GM19023 (cell line): ENCODE measurements around the gene LMLN.
"Not testable (repeated sequence)": the region's sequence is repeated elsewhere in the genome, so short reads cannot be mapped to it uniquely, and the experiment has no call there.

Experiments
- ATAC-seq: cut with Tn5 transposase; IDR thresholded peaks from one replicate; pipeline ENCODE4 v1.9.1; 2021; ENCODE audit warnings: mild to moderate bottlenecking, moderate library complexity; ENCODE audit not compliant: unreplicated experiment

LMLN gene

DNA sequence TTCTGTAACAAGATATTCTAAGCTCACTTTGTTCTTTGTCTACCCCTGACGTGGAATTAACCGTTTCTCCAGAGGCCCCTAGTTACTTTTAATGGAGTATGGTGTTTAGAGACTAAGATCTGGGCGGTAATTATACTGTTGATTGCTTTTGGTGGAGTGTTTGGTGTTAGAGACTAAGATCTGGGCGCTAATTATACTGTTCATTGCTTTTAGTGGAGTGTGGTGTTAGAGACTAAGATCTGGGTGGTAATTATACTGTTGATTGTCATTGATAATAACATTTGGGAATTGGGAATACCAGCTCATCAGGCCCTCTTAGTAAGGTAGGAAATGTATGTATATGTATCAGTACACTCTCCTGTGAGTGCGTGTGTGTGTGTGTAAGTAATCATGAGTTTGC is 66.6 kb downstream of the LMLN start:
- ATAC-seq, result no peak

DNA sequence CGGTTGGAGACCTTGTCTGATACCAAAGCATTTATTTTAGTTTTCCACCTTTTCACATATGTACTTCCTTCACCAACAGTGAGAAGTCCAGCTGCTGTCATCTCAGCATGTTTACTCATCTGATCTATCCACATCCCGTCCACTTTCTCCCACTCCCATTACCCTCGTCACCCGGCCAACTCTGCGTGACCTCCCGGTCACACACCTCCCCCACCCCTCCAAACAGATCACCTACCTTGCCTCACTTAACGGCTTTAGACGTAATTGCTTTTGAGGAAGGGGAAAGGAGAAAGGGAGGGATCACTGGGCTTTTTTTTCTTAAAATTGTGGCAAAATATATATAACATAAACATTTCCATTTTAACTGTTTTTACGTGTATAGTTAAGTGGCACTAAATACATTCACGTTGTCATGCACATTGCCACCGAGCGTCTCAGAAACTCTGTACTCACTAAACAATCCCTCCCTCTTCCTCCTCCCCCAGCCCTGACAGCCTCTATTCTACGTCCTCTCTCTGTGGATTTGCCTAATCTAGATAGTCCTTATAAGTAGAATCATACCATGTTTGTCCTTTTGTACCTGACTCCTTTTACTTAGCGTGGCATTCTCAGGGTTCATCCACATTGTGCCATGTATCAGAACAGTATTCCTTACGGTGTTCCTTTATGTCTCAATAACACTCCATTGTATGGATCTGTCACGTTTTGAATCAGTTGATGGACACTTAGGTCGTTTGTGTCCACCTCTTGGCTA is 67.2 kb downstream of the LMLN start:
- ATAC-seq, result no peak

DNA sequence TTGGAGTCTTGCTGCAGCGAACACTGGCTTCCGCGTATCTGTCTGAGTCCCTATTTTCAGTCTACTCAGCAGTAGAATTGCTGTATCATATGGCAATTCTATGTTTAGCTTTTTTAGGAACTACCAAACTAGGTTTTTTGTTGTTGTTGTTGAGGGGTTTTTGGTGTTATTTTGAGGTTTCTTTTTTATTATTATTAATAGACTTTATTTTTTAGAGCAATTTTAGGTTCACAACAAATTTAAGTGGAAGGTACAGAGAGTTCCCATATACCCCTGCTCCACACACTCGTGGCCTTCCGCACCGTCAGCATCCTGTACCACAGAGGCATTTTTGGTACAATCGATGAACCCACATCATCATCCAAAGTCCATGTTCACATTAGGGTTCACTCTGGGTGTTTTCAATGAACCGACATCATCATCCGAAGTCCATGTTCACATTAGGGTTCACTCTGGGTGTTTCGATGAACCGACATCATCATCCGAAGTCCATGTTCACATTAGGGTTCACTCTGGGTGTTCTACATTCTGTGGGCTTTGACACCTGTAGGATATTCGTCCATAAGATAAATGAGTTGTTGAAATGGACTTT is 67.9 kb downstream of the LMLN start:
- ATAC-seq, result no peak

DNA sequence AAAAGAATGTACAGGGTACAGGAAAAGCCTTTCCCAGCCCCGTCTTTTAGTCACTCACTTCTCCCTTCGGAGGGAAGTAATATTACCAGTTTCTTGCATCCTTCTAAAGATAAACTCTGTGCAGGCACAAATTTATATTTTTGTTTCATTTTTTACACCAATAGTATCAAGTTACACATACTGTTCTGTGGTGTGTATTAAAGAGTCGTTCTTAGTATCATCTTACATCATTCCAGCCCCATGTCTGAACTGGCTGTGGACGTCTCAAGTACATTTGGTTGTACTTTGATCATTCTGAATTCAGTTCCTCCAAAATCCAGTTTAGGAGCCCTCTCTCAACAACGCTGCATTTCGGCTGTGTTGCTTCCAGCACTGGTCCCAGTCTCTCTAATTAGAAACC is 68.7 kb downstream of the LMLN start:
- ATAC-seq, result no peak

DNA sequence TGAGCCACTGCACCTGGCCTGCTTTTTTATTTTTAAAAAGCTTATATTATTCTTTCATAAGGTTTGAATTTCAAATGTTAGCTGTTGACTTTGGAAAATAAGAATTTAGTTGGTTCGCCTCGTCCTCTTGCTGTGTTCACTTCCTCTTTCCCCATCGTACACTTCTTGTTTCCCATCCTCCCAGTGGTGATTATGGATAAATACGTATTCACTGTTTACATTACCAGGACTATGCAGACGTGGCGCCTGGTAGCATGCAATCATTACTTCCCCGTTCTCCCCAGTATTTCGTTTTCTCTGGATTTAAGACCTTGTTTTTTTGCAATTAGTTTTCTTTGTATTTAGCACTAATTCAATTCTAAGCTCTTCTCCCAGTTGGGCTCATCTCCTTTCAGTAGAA is 70.1 kb downstream of the LMLN start:
- ATAC-seq, result no peak

DNA sequence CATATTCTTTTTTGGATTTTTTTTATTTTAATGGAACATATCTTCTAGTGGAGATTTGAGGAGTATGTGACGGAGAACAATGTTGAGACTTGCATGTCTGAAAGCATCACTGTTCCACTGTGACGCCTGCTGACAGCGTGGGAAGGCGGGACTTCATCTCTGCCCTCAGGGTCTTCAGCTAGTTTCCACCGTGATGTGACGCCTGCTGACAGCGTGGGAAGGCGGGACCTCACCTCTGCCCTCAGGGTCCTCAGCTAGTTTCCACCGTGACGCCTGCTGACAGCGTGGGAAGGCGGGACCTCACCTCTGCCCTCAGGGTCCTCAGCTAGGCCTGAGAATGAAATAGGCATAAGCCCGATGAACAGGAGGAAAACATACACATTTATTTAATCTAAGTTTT is 70.7 kb downstream of the LMLN start:
- no peak for ATAC-seq

DNA sequence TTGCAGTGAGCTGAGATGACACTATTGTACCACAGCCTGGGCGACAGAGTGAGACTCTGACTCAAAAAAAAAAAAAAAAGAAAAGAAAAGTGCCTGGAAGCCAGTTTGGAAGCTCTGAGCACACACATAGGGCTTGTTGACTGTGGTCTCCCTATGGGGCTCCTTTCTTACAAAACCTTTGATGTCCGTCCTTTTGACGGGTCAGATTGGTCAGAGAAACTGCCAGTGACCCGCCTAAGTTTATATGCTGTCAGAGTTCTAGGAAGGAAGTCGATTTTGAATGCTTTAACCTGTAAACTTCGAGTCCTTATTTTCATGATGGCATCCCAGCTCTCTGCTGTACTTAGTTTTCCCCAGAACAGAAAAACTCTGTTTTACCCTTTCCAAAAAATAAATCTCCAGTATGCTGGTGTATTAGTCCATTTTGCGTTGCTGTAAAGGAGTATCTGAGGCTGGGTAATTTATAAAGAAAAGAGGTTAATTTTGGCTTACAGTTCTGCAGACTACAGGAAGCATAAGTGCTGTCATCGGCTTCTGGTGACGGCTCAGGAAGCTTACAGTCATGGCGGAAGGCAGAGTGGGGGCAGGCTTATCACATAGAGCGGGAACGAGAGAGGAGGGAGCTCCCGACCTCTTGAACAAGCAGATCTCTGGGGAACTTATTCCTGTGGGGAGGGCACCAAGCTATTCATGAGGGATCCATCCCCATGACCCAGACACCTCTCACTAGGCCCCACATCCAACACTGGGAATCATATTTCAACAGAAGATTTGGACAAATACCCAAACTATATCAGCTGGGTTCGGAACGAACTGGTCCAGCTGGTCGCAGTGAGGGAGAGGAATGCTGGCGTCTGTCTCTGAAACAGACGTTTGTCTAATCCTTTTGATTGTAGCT is 72.3 kb downstream of the LMLN start:
- no peak for ATAC-seq

DNA sequence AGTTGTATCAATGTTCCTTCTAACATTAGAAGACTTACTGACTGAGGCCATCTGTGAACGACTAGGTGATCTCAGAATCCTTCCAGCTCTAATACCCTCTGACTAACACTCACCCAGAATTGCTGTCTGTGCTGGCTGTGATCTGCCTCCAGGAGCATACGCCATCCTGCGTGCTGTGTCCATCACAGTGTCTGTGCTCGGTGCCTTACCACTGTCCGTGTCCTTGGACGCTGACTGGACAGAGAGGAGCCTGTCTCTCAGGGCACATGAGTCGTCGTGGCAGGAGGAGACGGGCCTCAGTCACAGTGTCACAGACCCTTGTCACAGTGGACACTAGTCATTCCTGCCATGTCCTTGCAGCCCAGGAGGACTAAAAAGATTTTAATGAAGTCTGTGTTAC is 83.1 kb downstream of the LMLN start:
- ATAC-seq, result no peak

DNA sequence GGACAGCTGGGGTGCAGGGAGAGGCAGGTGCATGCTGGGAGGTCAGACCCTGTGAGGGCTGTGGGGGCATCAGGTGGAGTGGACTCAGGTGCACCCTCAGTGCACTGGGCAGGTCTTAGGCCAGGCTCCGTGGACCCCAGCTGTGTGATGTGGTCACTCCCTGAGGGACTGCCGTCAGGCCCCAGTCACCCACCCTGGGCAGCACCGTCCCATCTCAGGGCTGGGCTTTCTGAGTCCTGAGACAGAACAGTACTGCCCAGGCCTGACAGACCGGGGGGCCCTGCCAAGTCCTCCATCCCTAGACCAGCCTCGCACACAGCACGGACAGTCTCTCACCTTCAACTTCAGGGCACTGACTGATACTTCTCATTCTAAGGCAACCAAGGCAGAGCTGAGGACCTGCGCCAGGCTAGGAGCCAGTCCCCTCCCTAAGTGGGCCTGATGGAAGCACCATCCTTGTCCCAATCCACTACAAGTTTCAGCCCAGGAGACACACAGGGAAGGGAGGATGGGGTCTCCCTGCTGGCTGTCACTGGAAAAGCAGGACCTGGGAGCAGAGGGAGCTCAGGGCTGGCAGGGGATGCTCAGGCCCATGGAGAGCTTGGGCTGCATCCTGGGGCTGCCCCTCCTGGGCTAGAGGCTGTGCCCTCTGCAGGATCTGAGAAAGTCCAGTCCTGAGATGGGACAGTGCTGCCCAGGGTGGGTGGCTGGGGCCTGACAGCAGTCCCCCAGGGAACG is 86.3 kb downstream of the LMLN start:
- no peak for ATAC-seq

DNA sequence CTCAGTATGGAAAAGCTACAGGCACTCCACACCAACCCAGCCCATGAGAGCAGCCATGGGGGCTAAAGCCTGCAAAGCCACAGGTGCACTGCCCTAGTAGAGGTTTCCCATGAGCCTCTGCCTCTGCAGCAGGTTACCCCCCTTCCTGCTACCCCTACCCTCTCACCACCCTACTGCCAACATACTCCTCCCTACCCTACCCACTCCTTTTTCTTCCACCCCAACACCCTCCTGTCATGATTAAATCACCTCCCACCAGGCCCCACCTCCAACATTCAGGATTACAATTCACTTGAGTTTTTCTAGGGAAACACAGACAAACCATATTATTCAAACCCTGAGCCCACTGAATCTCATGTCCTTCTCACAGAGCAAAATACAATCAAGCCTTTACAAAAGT is 88.4 kb downstream of the LMLN start:
- no peak for ATAC-seq

DNA sequence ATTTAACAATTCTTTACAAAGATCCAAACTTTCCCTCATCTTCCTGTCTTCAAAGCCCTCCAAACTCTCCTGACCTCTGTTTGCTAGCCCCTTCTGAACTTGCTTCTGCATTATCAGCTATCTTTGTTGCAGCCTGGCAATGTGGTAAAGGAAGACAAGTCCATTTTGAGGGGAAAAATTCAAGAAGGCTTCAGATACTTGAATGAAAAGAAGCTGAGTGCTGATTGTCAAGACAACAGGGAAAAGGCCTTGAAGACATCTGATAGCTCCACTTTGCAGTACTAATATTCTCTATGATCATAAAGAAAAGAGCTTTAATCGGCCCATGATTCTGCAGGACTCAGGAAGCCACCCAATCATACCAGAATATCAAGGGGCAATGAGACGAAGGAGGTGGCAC is 91.8 kb downstream of the LMLN start:
- ATAC-seq, result no peak

DNA sequence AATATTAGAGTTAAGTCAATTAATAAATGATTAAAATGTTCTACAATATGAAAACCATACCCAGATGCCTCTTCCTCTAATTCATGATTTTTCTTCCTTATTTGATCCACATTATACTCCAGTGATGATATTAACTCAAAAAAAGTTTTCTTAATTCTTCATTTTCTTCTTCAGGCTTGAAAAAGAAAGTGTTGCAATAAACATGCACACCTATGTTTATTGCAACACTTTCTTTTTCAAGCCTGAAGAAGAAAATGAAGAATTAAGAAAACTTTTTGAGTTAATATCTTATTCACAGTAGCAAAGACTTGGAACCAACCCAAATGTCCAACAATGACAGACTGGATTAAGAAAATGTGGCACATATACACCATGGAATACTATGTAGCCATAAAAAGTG is 93.4 kb downstream of the LMLN start:
- not testable (repeated sequence) for ATAC-seq

DNA sequence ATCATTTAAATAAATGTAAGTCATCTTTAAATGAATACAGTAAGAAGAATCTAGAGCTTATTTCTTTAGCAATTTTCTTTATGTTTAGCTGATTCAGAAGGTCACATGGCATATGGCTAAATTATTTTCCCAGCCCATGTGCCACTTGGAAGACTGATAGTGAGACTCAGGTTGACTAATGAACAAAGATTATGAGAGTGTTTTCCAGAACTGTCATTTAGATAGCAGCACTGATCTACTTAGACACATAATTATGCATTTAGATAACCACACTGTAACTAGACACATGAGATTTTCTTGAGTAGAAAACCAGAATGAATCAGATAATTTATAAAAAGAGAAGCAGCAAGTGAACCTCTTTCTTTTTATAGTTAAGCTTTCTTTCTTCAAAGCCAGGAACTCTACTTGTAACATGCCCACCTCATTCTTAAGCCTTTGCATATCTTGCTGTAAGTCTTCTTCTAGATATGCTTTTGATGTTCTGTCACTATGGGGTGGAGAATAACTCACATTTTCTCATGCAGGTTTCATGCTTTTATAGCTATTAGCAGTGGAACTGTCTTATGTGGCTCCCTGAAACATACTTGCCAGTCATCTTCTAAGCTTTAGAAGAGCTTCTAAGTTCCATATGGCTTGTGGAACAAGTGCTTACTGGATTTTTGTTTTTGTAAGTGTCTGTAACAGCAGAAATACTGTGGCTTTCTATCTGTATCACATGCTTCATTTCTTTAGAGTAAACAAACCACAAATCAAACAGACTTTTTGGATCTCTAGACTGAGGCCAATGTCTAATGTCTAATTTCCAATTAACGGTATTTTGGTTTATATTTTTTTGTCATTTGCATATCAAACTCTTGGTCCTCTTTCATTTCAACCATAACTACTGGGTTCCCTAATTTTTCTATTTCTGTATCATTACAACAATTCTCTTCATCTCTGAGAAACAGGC is 101.4 kb downstream of the LMLN start:
- no peak for ATAC-seq

DNA sequence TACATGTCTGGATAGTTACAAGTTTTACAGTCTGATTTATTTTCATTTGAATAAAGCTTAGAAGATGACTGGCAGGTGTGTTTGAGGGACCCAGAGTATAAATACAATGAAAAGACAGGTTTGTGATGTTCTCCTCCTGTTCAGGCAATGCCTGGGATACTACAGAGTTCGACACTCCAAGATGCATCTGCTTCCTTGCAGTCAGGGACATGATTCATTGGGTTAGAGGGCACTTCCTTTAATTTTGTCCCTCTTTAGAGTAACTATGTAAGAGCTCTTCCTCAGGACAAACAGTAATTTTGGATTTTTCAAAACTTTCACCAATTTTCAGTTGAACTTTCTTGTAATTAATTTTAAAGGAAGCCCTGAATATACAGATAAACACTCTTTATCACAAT is 102.0 kb downstream of the LMLN start:
- no peak for ATAC-seq

DNA sequence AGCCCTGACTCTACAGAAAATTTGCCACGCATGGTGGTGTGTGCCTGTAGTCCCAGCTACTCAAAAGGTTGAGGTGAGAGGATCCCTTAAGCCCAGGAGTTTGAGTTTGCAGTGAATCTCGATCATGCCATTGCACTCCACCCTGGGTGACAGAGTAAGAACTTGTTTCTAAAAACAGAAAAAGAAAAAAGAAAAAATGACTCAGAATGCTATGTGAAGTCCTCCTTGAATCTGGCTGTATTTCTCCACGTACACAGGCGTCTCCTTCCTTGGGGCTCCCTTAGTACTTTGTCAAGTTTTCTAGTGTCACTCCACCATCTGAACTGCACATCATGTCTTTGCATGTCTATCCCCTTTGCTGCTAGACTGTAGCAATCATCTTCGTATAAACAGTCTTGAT is 104.4 kb downstream of the LMLN start:
- ATAC-seq, result no peak

DNA sequence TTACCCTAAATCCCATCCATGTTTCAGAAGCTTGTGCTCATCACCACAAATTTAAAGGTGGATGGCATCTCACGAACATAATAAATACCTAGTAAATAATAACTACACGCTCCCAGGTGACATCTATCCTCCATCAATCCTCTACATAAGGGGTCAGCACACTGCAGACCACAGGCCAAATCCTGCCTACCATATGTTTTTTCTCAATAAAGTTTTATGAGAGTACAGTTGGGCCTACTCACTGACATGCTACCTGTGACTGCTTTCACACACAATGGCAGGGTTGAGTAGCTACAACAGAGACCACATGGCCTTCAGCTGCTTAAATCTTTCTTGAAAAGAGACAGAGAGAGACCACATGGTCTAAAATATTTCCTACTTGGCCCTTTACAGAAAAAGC is 105.9 kb downstream of the LMLN start:
- no peak for ATAC-seq

DNA sequence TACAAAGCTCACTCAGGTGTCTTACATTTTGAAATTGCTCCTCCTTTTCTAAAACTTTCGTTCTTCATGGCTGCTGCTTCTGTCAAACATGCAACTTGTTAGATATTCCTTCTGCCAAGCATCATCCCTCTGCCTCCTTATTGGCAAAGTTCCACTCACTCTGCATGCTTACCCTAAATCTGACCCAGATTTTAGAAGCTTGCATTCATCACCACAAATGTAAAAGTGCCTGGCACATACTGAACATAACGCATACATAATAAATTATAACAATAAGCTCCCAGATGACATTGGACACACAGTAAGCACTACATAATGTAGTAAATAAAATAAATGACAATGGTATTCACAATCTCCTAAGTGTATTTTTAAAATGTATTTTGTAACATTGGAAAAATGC is 107.4 kb downstream of the LMLN start:
- ATAC-seq, result no peak

DNA sequence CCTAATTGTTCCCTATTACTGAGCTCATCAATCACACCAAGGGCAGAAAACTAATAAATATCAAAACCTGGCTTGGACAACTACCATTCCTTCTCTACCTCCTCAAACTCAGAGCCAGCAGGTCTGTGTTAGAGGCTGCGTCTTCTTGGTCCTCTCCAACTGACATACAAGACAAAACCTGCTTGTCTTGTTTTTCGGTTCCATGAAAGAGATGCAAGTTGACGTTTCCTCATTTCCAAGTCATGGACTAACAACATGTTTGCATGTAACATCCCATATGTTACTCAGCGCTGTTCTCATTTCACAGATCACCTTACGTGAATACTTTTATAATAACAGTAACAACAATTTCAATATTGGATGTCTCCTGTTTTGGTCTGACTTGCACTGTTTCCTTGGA is 110.9 kb downstream of the LMLN start:
- ATAC-seq, result no peak

DNA sequence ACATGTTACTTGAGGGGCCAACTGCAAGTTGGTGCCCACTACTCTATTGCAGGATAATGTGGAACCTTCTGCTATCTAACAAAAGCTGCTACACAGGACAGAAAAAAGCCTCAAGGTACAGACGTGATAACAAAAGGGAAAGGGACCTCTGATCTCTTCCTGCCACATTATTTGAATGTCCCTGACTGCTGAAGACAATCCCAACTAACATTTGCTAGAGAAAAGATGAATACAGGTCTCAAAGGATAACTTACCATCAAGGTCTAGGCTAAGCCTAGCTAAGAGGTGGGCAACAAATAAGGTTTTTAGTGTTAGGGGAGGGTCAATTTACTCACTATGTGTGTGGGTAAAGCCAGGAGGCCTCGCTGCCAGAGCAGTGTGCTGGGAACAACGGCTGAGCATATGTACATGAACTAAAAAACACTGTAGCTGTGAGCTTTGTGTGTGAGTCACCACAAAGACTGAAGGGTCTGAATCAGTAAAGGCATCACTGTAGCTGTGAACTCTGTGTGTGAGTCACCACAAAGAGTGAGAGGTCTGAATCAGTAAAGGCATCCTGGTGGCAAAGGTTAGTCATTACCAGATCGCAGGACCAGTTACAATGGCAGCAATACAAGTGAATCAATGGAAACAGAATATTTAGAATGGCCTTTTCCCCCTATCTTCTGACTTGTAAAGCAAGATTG is 111.7 kb downstream of the LMLN start:
- ATAC-seq, result peak; percentile 97
